Erythroblast (primary cell): ENCODE data around the gene NRG3.

Experiments used
- GATA1 ChIP-seq: IDR thresholded peaks from 2 replicates; pipeline ENCODE4 v1.6.1; 2011; ENCODE audit warnings: low read depth, mild to moderate bottlenecking, control low read depth, low read length, moderate library complexity
- POLR2A ChIP-seq: IDR thresholded peaks from 2 replicates; pipeline ENCODE4 v1.6.1; 2011; ENCODE audit warnings: mild to moderate bottlenecking, low read length

- TF ChIP-seq POLR2A (no peak), GATA1 (no peak)
These were observed 1059.4 kb downstream of the NRG3 start for GRCh38 chr10:82934429-82934828.
